PFSK-1 (cell line): Measurements from ENCODE around the gene SLC12A8.

Experiments used
- FOXP2 ChIP-seq: optimal IDR thresholded peaks from 2 replicates; pipeline ENCODE3; 2011; ENCODE audit warnings: borderline replicate concordance, control low read depth, inconsistent platforms; ENCODE audit not compliant: insufficient read depth; ENCODE audit errors: extremely low read length, extremely low read depth
- POLR2AphosphoS5 ChIP-seq: IDR thresholded peaks from 2 replicates; pipeline ENCODE4 v1.6.1; 2012; ENCODE audit warnings: low read depth, mild to moderate bottlenecking, control low read depth, low read length, moderate library complexity
- SIN3A ChIP-seq: IDR thresholded peaks from 2 replicates; pipeline ENCODE4 v1.6.1; 2012; ENCODE audit warnings: mild to moderate bottlenecking, low read length, moderate library complexity, borderline replicate concordance; ENCODE audit not compliant: insufficient read depth
- TAF1 ChIP-seq: IDR thresholded peaks from 2 replicates; pipeline ENCODE4 v1.6.1; 2012; ENCODE audit warnings: low read length, control low read depth, borderline replicate concordance; ENCODE audit not compliant: insufficient read depth
- TF ChIP-seq, protein P1 (sequence below), 2 experiments: IDR thresholded peaks; 2 replicates each; pipeline versions ENCODE4 v1.6.1 to v1.8.0; 2011 to 2012; ENCODE audit warnings: low read depth in 2 of 2, low read length in 2 of 2, control low read depth in 1 of 2, inconsistent platforms in 1 of 2, mild to moderate bottlenecking in 1 of 2, moderate library complexity in 1 of 2; ENCODE audit not compliant: insufficient read depth in 1 of 2

Gene SLC12A8

DNA sequence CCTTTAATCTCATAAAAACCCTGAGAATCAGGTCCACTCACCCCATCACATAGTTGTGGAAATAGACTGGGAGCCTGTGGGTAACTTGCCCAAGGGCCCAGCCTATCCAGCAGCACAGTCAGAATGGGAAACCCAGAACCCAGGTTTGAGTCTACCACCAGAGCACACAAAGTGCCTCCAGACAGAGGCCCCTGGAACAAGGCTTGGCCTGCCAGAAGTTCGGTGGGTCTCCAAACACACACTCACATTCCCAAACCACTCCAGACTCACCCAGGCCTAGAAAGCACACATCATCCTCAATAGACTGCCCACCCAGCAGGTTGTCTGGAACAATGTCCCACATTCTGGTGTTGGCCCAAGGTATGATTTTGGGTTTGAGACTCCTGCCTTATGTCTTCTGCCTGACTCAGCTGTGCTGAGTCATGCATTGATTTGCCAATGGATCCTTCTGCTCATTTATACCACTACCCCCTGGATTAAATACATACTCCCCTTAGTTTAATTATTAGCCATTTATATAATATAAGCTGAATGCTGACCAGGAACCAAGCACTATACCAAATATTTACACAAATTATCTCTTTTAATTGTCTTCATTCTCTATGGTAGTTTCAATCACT, 4.5 kb downstream of the SLC12A8 start:
- TF ChIP-seq, protein P1, sequence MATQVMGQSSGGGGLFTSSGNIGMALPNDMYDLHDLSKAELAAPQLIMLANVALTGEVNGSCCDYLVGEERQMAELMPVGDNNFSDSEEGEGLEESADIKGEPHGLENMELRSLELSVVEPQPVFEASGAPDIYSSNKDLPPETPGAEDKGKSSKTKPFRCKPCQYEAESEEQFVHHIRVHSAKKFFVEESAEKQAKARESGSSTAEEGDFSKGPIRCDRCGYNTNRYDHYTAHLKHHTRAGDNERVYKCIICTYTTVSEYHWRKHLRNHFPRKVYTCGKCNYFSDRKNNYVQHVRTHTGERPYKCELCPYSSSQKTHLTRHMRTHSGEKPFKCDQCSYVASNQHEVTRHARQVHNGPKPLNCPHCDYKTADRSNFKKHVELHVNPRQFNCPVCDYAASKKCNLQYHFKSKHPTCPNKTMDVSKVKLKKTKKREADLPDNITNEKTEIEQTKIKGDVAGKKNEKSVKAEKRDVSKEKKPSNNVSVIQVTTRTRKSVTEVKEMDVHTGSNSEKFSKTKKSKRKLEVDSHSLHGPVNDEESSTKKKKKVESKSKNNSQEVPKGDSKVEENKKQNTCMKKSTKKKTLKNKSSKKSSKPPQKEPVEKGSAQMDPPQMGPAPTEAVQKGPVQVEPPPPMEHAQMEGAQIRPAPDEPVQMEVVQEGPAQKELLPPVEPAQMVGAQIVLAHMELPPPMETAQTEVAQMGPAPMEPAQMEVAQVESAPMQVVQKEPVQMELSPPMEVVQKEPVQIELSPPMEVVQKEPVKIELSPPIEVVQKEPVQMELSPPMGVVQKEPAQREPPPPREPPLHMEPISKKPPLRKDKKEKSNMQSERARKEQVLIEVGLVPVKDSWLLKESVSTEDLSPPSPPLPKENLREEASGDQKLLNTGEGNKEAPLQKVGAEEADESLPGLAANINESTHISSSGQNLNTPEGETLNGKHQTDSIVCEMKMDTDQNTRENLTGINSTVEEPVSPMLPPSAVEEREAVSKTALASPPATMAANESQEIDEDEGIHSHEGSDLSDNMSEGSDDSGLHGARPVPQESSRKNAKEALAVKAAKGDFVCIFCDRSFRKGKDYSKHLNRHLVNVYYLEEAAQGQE (IDR thresholded peaks at IDR 0.05; ENCODE audit: insufficient read depth in 1 of 2, low read depth in 2 of 2, low read length in 2 of 2): no peak
- TF ChIP-seq FOXP2 (no peak), SIN3A (no peak), POLR2AphosphoS5 (no peak), TAF1 (no peak)

DNA sequence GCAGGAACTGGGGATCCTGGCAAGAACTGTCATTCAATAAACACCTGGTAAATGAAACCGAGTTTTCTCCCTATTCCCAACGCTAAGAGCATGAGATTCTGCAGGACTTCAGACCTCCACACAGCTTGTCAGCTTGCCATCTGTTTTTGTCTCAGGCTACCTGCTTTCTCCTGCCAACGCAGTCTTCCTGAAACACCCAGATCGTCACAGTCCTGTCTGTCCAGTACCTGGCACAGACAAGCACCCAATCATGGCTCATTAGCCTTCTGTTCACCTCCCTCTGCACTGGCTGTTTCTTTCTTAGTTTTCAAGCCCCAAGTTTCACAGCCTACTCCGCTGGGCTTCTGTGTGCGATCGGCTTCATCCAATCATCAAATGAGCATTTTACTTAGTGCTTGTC, 5.0 kb downstream of the SLC12A8 start:
- TF ChIP-seq POLR2AphosphoS5: no peak

DNA sequence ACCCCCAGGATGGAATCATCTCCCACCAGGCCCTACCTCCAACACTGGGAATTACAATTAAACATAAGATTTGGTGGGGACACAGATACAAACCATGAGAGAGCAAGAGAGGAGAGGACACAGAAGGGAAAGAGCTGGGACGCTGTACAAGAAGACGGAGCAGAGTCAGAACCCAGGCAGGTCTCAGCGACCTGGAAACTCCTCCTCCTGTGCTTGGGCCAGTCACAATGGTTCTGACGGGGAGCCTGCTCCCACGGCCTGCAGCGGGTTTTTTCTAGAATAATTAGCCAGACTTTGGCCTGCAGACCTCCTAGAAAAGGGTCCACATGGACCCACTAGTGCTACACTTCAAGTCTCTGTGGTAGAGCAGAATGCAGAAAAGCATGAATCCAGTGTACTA, 5.6 kb downstream of the SLC12A8 start:
- TF ChIP-seq POLR2AphosphoS5 (no peak), TAF1 (no peak), FOXP2 (no peak)

DNA sequence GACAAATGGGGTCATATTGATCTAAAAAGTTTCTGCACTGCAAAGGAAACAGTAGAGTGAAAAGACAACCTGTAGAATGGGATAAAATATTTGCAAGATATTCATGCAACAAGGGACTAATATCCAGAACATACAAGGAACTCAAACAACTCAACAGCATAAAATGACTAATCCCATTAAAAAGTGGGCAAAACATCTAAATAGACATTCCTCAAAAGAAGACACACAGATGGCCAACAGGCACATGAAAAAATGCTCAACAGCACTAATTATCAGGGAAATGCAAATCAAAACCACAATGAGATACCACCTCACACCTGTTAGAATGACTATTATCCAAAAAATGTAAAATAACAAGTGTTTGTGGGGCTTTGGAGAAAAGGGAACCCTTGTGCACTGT, 8.8 kb downstream of the SLC12A8 start:
- TF ChIP-seq SIN3A: no peak
- no peak for TF ChIP-seq FOXP2
- TF ChIP-seq, protein P1 (IDR thresholded peaks at IDR 0.05; ENCODE audit: insufficient read depth in 1 of 2, low read depth in 2 of 2, low read length in 2 of 2): no peak
- no peak for TF ChIP-seq POLR2AphosphoS5
- TF ChIP-seq TAF1: no peak

DNA sequence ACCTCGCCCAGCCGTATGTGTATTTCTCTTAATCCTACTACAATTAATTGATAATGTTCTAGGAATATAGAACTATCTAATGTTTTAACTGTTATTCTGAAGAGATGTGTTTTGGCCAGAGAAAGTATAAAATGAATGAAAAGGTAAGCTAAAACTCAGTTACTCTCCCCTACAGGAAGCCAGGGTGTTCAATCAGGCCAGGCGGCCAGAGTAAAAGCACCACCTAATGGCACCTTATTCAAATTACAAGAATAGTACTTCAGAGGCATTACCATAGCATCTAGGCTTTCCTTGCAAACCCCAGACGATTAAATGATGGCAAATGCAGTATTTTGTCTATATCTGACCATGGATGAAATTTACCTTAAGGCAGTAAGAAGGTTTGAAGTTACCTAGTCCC, 10.4 kb downstream of the SLC12A8 start:
- TF ChIP-seq, protein P1 (IDR thresholded peaks at IDR 0.05; ENCODE audit: insufficient read depth in 1 of 2, low read depth in 2 of 2, low read length in 2 of 2): no peak
- TF ChIP-seq SIN3A (no peak), POLR2AphosphoS5 (no peak), TAF1 (no peak), FOXP2 (no peak)

DNA sequence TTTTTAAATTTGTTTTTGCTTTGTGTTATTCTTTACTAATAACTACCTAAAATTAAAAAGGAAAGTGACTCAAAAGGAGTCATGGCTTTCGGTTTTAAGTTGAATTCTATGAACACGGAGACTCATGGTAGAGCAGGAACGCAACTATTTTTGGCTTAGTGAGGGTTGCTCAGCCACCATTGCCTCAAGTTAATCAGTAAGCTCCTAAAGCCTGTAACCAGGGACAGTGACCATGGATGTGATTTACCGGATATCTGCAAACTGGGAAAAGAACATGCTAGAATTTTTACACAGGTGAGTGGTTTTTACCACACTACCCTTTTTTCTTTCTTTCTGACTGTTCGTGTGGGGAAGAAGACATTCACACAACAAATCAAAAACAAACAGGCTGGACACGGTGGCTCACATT, 11.8 kb downstream of the SLC12A8 start:
- no peak for TF ChIP-seq SIN3A
- no peak for TF ChIP-seq POLR2AphosphoS5
- TF ChIP-seq TAF1: no peak
- TF ChIP-seq, protein P1 (IDR thresholded peaks at IDR 0.05; ENCODE audit: insufficient read depth in 1 of 2, low read depth in 2 of 2, low read length in 2 of 2): no peak
- TF ChIP-seq FOXP2: no peak
